Right lobe of liver (tissue), 4 donors: ENCODE data around the gene PREX1.

Source experiments
- CTCF ChIP-seq, 4 donors: fragments of 200-600 bp in 3 of 4; fragments of 450-650 bp in 1 of 4; IDR thresholded peaks; one replicate each; pipeline versions ENCODE4 v1.5.1 to v1.8.0; 2016 to 2022; ENCODE audit warnings: antibody characterized with exemption in 4 of 4, mild to moderate bottlenecking in 2 of 4
- POLR2A ChIP-seq: fragments of 450-650 bp; IDR thresholded peaks from one replicate; pipeline ENCODE4 v1.6.1; 2017; ENCODE audit warnings: antibody characterized with exemption, mild to moderate bottlenecking
- donor health status: DM: no; HTN: no; CAD: no.
- donor health status: DM: no; HTN: no; CAD: no.
- donor health status: DM: no; HTN: yes; CAD: no.

- TF ChIP-seq CTCF (IDR thresholded peaks at IDR 0.05) (no peak), POLR2A (no peak)
These were observed 122.3 kb downstream of the PREX1 start for GRCh38 chr20:48705240-48706115.
